GM03348 (cell line): ENCODE data around the gene NRXN2.
A peak's percentile ranks its signal among the peaks of the same experiment; 100 is the strongest.

ENCODE experiments used
- DNase-seq: peaks from one replicate; pipeline ENCODE4 v3.0.0; 2012; ENCODE audit warnings: low spot score

The NRXN2 gene

GRCh38 chr11:64723117-64723906 lies at the start of gene NRXN2:
TSS of gene NRXN2 (minus strand) at chr11:64723197. CDS start at chr11:64713699, 9,498 bp downstream.
- DNase-seq, result peak; percentile 97

GRCh38 chr11:64772303-64773018 lies 49.5 kb upstream of the NRXN2 start:
- DNase-seq, result no peak

GRCh38 chr11:64771861-64772260 lies 48.9 kb upstream of the NRXN2 start:
- DNase-seq, result no peak

- DNase-seq, result no peak
Observed at GRCh38 chr11:64770120-64770519, 47.1 kb upstream of the NRXN2 start.

- DNase-seq, result no peak
Observed at GRCh38 chr11:64769283-64769682, 46.3 kb upstream of the NRXN2 start.

- no peak for DNase-seq
Observed at GRCh38 chr11:64768300-64768694, 45.3 kb upstream of the NRXN2 start.

- peak; percentile 60 for DNase-seq
Observed at GRCh38 chr11:64767344-64768299, 44.6 kb upstream of the NRXN2 start.

GRCh38 chr11:64766881-64767280 lies 43.9 kb upstream of the NRXN2 start:
- no peak for DNase-seq

- no peak for DNase-seq
Observed at GRCh38 chr11:64765851-64766665, 43.1 kb upstream of the NRXN2 start.

- no peak for DNase-seq
Observed at GRCh38 chr11:64765291-64765850, 42.4 kb upstream of the NRXN2 start.

- no peak for DNase-seq
Observed at GRCh38 chr11:64764753-64765152, 41.8 kb upstream of the NRXN2 start.

- no peak for DNase-seq
Observed at GRCh38 chr11:64764040-64764611, 41.1 kb upstream of the NRXN2 start.

GRCh38 chr11:64763526-64764039 lies 40.6 kb upstream of the NRXN2 start:
- DNase-seq, result no peak

- no peak for DNase-seq
Observed at GRCh38 chr11:64762674-64763525, 39.9 kb upstream of the NRXN2 start.

GRCh38 chr11:64762277-64762673 lies 39.3 kb upstream of the NRXN2 start:
- no peak for DNase-seq

GRCh38 chr11:64760759-64761420 lies 37.9 kb upstream of the NRXN2 start:
- no peak for DNase-seq

- no peak for DNase-seq
Observed at GRCh38 chr11:64759722-64760719, 37.0 kb upstream of the NRXN2 start, which contains the start of gene PYGM. TSS of gene PYGM (minus strand) at chr11:64759974. CDS start at chr11:64759898, 76 bp downstream.
